ENCODE data around the gene ENTR1.

DNA sequence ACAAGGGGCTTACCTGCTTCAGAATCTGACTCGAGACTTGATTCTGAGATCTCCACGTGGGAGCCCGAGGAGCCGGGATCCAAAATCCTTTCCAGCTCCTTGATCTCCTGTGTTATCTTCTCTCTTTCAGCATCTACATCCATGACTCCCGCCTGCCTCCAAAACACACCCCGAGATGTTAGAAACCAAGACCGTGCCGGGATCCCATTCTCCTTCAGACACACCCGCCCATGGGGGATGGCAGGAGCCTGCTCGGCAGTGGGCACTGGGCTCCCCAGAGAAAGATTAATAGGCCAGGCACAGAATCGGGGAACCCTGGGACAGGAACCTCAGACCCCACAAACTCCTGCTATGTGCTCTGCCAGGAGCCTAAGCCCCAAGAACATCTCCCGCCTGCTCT lies 12.1 kb downstream of the ENTR1 start:
- TF ChIP-seq, protein P1, sequence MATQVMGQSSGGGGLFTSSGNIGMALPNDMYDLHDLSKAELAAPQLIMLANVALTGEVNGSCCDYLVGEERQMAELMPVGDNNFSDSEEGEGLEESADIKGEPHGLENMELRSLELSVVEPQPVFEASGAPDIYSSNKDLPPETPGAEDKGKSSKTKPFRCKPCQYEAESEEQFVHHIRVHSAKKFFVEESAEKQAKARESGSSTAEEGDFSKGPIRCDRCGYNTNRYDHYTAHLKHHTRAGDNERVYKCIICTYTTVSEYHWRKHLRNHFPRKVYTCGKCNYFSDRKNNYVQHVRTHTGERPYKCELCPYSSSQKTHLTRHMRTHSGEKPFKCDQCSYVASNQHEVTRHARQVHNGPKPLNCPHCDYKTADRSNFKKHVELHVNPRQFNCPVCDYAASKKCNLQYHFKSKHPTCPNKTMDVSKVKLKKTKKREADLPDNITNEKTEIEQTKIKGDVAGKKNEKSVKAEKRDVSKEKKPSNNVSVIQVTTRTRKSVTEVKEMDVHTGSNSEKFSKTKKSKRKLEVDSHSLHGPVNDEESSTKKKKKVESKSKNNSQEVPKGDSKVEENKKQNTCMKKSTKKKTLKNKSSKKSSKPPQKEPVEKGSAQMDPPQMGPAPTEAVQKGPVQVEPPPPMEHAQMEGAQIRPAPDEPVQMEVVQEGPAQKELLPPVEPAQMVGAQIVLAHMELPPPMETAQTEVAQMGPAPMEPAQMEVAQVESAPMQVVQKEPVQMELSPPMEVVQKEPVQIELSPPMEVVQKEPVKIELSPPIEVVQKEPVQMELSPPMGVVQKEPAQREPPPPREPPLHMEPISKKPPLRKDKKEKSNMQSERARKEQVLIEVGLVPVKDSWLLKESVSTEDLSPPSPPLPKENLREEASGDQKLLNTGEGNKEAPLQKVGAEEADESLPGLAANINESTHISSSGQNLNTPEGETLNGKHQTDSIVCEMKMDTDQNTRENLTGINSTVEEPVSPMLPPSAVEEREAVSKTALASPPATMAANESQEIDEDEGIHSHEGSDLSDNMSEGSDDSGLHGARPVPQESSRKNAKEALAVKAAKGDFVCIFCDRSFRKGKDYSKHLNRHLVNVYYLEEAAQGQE (IDR thresholded peaks at IDR 0.05; ENCODE audit: borderline replicate concordance) = no peak
- no peak for TF ChIP-seq CTCF (IDR thresholded peaks at IDR 0.05; ENCODE audit: poor library complexity, severe bottlenecking)

Data from neural cell (in vitro differentiated cells).